ENCODE data around the gene PCSK4. TPM values are rescaled to one million over a fixed set of nuclear protein-coding genes. Genes with fewer than 3 reads are reported as not detected.

PCSK4 gene
- total and polyA plus RNA-seq, 2 of the 13 experiments (the other 11 are each of a cell fraction or from before 2014, with no cell fraction given): 2.0 to 2.7 TPM

GRCh38 chr19:1438035-1438932, 51.9 kb downstream of the PCSK4 start, which contains the start of gene RPS15 (continued):
- peak; percentile 96 for TF ChIP-seq GATAD1 (CRISPR knock-in tag; IDR thresholded peaks at IDR 0.05)
- TF ChIP-seq MAZ (IDR thresholded peaks at IDR 0.05; ENCODE audit: borderline replicate concordance, low read depth, low read length): 0 out of 2 replicates have a peak, but pooled peaks have one; percentile 22
- TF ChIP-seq MAZ (CRISPR knock-in tag; IDR thresholded peaks at IDR 0.05; ENCODE audit: low read depth): peak; percentile 96
- no peak for TF ChIP-seq PBX2 (CRISPR knock-in tag; IDR thresholded peaks at IDR 0.05)
- TF ChIP-seq, protein P1, sequence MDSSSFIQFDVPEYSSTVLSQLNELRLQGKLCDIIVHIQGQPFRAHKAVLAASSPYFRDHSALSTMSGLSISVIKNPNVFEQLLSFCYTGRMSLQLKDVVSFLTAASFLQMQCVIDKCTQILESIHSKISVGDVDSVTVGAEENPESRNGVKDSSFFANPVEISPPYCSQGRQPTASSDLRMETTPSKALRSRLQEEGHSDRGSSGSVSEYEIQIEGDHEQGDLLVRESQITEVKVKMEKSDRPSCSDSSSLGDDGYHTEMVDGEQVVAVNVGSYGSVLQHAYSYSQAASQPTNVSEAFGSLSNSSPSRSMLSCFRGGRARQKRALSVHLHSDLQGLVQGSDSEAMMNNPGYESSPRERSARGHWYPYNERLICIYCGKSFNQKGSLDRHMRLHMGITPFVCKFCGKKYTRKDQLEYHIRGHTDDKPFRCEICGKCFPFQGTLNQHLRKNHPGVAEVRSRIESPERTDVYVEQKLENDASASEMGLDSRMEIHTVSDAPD (CRISPR knock-in tag; IDR thresholded peaks at IDR 0.05): no peak
- TF ChIP-seq ELF1 (CRISPR knock-in tag; IDR thresholded peaks at IDR 0.05): peak; percentile 98
- TF ChIP-seq CENPT (CRISPR knock-in tag; IDR thresholded peaks at IDR 0.05; ENCODE audit: low read depth): 0 out of 2 replicates have a peak, but pooled peaks have one; percentile 56
- peak; percentile 90 for TF ChIP-seq ZNF605 (CRISPR knock-in tag; IDR thresholded peaks at IDR 0.05)
- no peak; the same call in 1 of the 2 replicates for TF ChIP-seq ZNF121 (CRISPR knock-in tag; IDR thresholded peaks at IDR 0.05)
- TF ChIP-seq ZNF460 (CRISPR knock-in tag; IDR thresholded peaks at IDR 0.05; ENCODE audit: borderline replicate concordance): peak; percentile 73; the same call in 1 of the 2 replicates
- peak; percentile 83 for TF ChIP-seq NFKBIZ (CRISPR knock-in tag; IDR thresholded peaks at IDR 0.05)
- peak; percentile 99 for TF ChIP-seq POGK (CRISPR knock-in tag; conservative IDR thresholded peaks at IDR 0.05)
- peak; percentile 90 for TF ChIP-seq BORCS8-MEF2B (CRISPR knock-in tag; IDR thresholded peaks at IDR 0.05)
- TF ChIP-seq AGO2 (optimal IDR thresholded peaks at IDR 0.05; ENCODE audit: low read depth, low read length): peak; percentile 98
- TF ChIP-seq ZNF792 (CRISPR knock-in tag; IDR thresholded peaks at IDR 0.05): peak; percentile 92
- no peak for TF ChIP-seq FOSL1 (CRISPR knock-in tag; IDR thresholded peaks at IDR 0.05; ENCODE audit: borderline replicate concordance)
- TF ChIP-seq, protein P2, sequence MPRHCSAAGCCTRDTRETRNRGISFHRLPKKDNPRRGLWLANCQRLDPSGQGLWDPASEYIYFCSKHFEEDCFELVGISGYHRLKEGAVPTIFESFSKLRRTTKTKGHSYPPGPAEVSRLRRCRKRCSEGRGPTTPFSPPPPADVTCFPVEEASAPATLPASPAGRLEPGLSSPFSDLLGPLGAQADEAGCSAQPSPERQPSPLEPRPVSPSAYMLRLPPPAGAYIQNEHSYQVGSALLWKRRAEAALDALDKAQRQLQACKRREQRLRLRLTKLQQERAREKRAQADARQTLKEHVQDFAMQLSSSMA (CRISPR knock-in tag; IDR thresholded peaks at IDR 0.05): peak; percentile 92
- TF ChIP-seq ZSCAN31 (CRISPR knock-in tag; IDR thresholded peaks at IDR 0.05; ENCODE audit: low read depth): peak; percentile 99
- peak; percentile 80 for TF ChIP-seq PHF5A (CRISPR knock-in tag; IDR thresholded peaks at IDR 0.05; ENCODE audit: low read depth, unreplicated experiment)
- TF ChIP-seq ZNF232 (CRISPR knock-in tag; IDR thresholded peaks at IDR 0.05; ENCODE audit: borderline replicate concordance): peak; percentile 94; the same call in 1 of the 2 replicates
- TF ChIP-seq FOXK1 (CRISPR knock-in tag; IDR thresholded peaks at IDR 0.05; ENCODE audit: borderline replicate concordance, low read depth): peak; percentile 94
- peak; percentile 98 for TF ChIP-seq CHD2 (IDR thresholded peaks at IDR 0.05; ENCODE audit: low read depth, low read length)
- TF ChIP-seq PRPF4 (IDR thresholded peaks at IDR 0.05; ENCODE audit: low read depth, low read length, poor library complexity, severe bottlenecking): no peak
- no peak for TF ChIP-seq ZSCAN30 (CRISPR knock-in tag; IDR thresholded peaks at IDR 0.05)
- peak; percentile 86 for TF ChIP-seq ZNF34 (CRISPR knock-in tag; IDR thresholded peaks at IDR 0.05; ENCODE audit: borderline replicate concordance)

All from HepG2 (cell line).